ENCODE results near the gene ACACB. TPM values are rescaled to one million over a fixed set of nuclear protein-coding genes. Genes with fewer than 3 reads are reported as not detected.

Gene ACACB
- total RNA-seq, 1 experiment from 2014 or later, result 20.0 TPM

DNA sequence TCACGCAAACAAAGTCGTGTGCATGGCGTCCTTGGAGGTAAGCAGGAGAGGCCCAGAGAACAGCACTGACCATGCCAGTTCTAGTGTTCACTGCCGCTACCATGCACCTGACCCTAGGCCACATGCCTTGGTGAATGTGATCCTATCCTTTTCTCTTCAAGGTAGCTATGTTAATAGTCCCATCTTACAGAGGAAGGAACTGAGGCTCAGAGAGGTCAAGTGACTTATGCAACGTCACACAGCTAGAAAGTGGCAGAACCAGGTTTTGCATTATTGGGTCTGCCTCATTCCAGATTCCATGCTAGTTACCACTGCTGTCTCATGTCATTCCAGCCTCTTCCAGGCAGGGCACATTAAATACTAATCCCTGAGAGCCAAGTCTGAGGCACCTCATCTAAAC is 107.5 kb downstream of the ACACB start:
- H3K9me3 Mint-ChIP-seq, result no peaks in the 10 kb centered on the region
- ATAC-seq, result no peak
- H3K27ac Mint-ChIP-seq, result no peak overlapping the region
- ChIA-PET POLR2A (interaction anchor here (0.7 kb wide), 1 partner anchor 9 kb away, joined by 3 read pairs; no protein-coding TSS in a partner anchor), CTCF (interaction anchor here (1.3 kb wide), 1 partner anchor 40 kb away, joined by 5 read pairs; no protein-coding TSS in a partner anchor)
- DNase-seq (ENCODE audit: low spot score), result no peak
- H3K4me3 Mint-ChIP-seq, result no peak overlapping the region
- TF ChIP-seq ZNF423 (CRISPR knock-in tag; IDR thresholded peaks at IDR 0.05) (no peak), NR3C1 (CRISPR knock-in tag; conservative IDR thresholded peaks at IDR 0.05; ENCODE audit: low read depth) (no peak), GRHL2 (CRISPR knock-in tag; IDR thresholded peaks at IDR 0.05; ENCODE audit: insufficient replicate concordance, severe bottlenecking) (no peak)
- TF ChIP-seq, protein P1, sequence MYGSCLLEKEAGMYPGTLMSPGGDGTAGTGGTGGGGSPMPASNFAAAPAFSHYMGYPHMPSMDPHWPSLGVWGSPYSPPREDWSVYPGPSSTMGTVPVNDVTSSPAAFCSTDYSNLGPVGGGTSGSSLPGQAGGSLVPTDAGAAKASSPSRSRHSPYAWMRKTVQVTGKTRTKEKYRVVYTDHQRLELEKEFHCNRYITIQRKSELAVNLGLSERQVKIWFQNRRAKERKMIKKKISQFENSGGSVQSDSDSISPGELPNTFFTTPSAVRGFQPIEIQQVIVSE (CRISPR knock-in tag; IDR thresholded peaks at IDR 0.05; ENCODE audit: borderline replicate concordance), result no peak
- TF ChIP-seq, protein P2, sequence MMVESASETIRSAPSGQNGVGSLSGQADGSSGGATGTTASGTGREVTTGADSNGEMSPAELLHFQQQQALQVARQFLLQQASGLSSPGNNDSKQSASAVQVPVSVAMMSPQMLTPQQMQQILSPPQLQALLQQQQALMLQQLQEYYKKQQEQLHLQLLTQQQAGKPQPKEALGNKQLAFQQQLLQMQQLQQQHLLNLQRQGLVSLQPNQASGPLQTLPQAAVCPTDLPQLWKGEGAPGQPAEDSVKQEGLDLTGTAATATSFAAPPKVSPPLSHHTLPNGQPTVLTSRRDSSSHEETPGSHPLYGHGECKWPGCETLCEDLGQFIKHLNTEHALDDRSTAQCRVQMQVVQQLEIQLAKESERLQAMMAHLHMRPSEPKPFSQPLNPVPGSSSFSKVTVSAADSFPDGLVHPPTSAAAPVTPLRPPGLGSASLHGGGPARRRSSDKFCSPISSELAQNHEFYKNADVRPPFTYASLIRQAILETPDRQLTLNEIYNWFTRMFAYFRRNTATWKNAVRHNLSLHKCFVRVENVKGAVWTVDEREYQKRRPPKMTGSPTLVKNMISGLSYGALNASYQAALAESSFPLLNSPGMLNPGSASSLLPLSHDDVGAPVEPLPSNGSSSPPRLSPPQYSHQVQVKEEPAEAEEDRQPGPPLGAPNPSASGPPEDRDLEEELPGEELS (CRISPR knock-in tag; IDR thresholded peaks at IDR 0.05), result no peak
- TF ChIP-seq, protein P3, sequence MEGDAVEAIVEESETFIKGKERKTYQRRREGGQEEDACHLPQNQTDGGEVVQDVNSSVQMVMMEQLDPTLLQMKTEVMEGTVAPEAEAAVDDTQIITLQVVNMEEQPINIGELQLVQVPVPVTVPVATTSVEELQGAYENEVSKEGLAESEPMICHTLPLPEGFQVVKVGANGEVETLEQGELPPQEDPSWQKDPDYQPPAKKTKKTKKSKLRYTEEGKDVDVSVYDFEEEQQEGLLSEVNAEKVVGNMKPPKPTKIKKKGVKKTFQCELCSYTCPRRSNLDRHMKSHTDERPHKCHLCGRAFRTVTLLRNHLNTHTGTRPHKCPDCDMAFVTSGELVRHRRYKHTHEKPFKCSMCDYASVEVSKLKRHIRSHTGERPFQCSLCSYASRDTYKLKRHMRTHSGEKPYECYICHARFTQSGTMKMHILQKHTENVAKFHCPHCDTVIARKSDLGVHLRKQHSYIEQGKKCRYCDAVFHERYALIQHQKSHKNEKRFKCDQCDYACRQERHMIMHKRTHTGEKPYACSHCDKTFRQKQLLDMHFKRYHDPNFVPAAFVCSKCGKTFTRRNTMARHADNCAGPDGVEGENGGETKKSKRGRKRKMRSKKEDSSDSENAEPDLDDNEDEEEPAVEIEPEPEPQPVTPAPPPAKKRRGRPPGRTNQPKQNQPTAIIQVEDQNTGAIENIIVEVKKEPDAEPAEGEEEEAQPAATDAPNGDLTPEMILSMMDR (IDR thresholded peaks at IDR 0.05), result no peak
- TF ChIP-seq, protein P4, sequence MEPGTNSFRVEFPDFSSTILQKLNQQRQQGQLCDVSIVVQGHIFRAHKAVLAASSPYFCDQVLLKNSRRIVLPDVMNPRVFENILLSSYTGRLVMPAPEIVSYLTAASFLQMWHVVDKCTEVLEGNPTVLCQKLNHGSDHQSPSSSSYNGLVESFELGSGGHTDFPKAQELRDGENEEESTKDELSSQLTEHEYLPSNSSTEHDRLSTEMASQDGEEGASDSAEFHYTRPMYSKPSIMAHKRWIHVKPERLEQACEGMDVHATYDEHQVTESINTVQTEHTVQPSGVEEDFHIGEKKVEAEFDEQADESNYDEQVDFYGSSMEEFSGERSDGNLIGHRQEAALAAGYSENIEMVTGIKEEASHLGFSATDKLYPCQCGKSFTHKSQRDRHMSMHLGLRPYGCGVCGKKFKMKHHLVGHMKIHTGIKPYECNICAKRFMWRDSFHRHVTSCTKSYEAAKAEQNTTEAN (CRISPR knock-in tag; IDR thresholded peaks at IDR 0.05), result no peak
- no peaks in the 10 kb centered on the region for H3K27me3 Mint-ChIP-seq (ENCODE audit: low read depth)
- no peaks in the 10 kb centered on the region for H3K4me1 Mint-ChIP-seq
- H3K36me3 Mint-ChIP-seq, result peaks cover 8% of the 10 kb centered on the region

DNA sequence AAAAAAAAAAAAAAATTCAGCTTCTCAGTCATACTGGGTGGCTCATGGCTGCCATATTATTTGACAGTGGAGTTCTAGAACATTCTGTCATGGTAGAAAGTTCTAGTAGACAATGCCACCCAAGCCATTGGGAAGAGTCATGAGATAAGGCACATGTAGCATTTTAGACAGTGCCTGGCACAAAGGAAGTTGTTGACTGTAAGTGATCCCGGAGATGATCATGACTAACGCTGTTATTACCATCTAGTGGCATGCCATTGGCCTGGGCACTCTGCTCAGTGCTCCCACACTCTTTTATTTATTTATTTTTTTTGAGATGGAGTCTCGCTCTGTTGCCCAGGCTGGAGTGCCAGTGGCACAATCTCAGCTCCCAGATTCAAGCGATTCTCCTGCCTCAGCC is 112.3 kb downstream of the ACACB start:
- no peaks in the 10 kb centered on the region for H3K4me1 Mint-ChIP-seq
- ChIA-PET POLR2A (no interaction called here), CTCF (interaction anchor here (0.6 kb wide), 1 partner anchor 11 kb away, joined by 4 read pairs; no protein-coding TSS in a partner anchor)
- peaks cover 8% of the 10 kb centered on the region for H3K36me3 Mint-ChIP-seq
- no peaks in the 10 kb centered on the region for H3K9me3 Mint-ChIP-seq
- ATAC-seq (no peak), DNase-seq (ENCODE audit: low spot score) (no peak)
- no peaks in the 10 kb centered on the region for H3K27me3 Mint-ChIP-seq (ENCODE audit: low read depth)
- H3K27ac Mint-ChIP-seq, result no peak overlapping the region
- H3K4me3 Mint-ChIP-seq, result no peak overlapping the region
- TF ChIP-seq, protein P3 (IDR thresholded peaks at IDR 0.05), result no peak
- no peak for TF ChIP-seq FOXJ3 (CRISPR knock-in tag; IDR thresholded peaks at IDR 0.05; ENCODE audit: borderline replicate concordance)
- no peak for TF ChIP-seq ZNF671 (CRISPR knock-in tag; IDR thresholded peaks at IDR 0.05)
- TF ChIP-seq ZNF416 (CRISPR knock-in tag; IDR thresholded peaks at IDR 0.05), result no peak
- TF ChIP-seq, protein P5, sequence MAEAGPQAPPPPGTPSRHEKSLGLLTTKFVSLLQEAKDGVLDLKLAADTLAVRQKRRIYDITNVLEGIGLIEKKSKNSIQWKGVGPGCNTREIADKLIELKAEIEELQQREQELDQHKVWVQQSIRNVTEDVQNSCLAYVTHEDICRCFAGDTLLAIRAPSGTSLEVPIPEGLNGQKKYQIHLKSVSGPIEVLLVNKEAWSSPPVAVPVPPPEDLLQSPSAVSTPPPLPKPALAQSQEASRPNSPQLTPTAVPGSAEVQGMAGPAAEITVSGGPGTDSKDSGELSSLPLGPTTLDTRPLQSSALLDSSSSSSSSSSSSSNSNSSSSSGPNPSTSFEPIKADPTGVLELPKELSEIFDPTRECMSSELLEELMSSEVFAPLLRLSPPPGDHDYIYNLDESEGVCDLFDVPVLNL (CRISPR knock-in tag; IDR thresholded peaks at IDR 0.05; ENCODE audit: borderline replicate concordance, low read depth), result no peak
- no peak for TF ChIP-seq FOXK1 (CRISPR knock-in tag; IDR thresholded peaks at IDR 0.05)
- TF ChIP-seq, protein P6, sequence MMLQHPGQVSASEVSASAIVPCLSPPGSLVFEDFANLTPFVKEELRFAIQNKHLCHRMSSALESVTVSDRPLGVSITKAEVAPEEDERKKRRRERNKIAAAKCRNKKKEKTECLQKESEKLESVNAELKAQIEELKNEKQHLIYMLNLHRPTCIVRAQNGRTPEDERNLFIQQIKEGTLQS (CRISPR knock-in tag; conservative IDR thresholded peaks at IDR 0.05), result no peak
